ENCODE data around the gene NSMCE1.

Gene NSMCE1

GRCh38 chr16:27310576-27311447 lies 42.2 kb upstream of the NSMCE1 start:
- TF ChIP-seq GATA1 (IDR thresholded peaks at IDR 0.05; ENCODE audit: low read depth, low read length) (no peak), POLR2A (IDR thresholded peaks at IDR 0.05; ENCODE audit: low read length) (no peak)
- DNase-seq, result no peak

- TF ChIP-seq GATA1 (IDR thresholded peaks at IDR 0.05; ENCODE audit: low read depth, low read length), result no peak
- TF ChIP-seq POLR2A (IDR thresholded peaks at IDR 0.05; ENCODE audit: low read length), result no peak
- no peak for DNase-seq
These were observed 40.2 kb upstream of the NSMCE1 start for GRCh38 chr16:27308792-27309191.

- no peak for DNase-seq
- no peak for TF ChIP-seq POLR2A (IDR thresholded peaks at IDR 0.05; ENCODE audit: low read length)
- no peak for TF ChIP-seq GATA1 (IDR thresholded peaks at IDR 0.05; ENCODE audit: low read depth, low read length)
These were observed 37.4 kb upstream of the NSMCE1 start for GRCh38 chr16:27305839-27306442.

GRCh38 chr16:27304881-27305745 lies 36.5 kb upstream of the NSMCE1 start:
- TF ChIP-seq GATA1 (IDR thresholded peaks at IDR 0.05; ENCODE audit: low read depth, low read length), result no peak
- no peak for TF ChIP-seq POLR2A (IDR thresholded peaks at IDR 0.05; ENCODE audit: low read length)
- DNase-seq, result no peak

GRCh38 chr16:27304102-27304501 lies 35.5 kb upstream of the NSMCE1 start:
- no peak for DNase-seq
- TF ChIP-seq POLR2A (IDR thresholded peaks at IDR 0.05; ENCODE audit: low read length), result no peak
- TF ChIP-seq GATA1 (IDR thresholded peaks at IDR 0.05; ENCODE audit: low read depth, low read length), result no peak

GRCh38 chr16:27303256-27304100 lies 34.9 kb upstream of the NSMCE1 start:
- TF ChIP-seq POLR2A (IDR thresholded peaks at IDR 0.05; ENCODE audit: low read length) (no peak), GATA1 (IDR thresholded peaks at IDR 0.05; ENCODE audit: low read depth, low read length) (no peak)
- no peak for DNase-seq

- TF ChIP-seq POLR2A (IDR thresholded peaks at IDR 0.05; ENCODE audit: low read length) (no peak), GATA1 (IDR thresholded peaks at IDR 0.05; ENCODE audit: low read depth, low read length) (no peak)
- DNase-seq, result no peak
These were observed 33.6 kb upstream of the NSMCE1 start for GRCh38 chr16:27302126-27302525.

GRCh38 chr16:27301236-27301861 lies 32.8 kb upstream of the NSMCE1 start:
- no peak for DNase-seq
- TF ChIP-seq POLR2A (IDR thresholded peaks at IDR 0.05; ENCODE audit: low read length), result no peak
- TF ChIP-seq GATA1 (IDR thresholded peaks at IDR 0.05; ENCODE audit: low read depth, low read length), result no peak

- DNase-seq, result no peak
- TF ChIP-seq GATA1 (IDR thresholded peaks at IDR 0.05; ENCODE audit: low read depth, low read length) (no peak), POLR2A (IDR thresholded peaks at IDR 0.05; ENCODE audit: low read length) (no peak)
These were observed 29.6 kb upstream of the NSMCE1 start for GRCh38 chr16:27298132-27298531.

GRCh38 chr16:27293343-27293742 lies 24.8 kb upstream of the NSMCE1 start:
- TF ChIP-seq POLR2A (IDR thresholded peaks at IDR 0.05; ENCODE audit: low read length) (no peak), GATA1 (IDR thresholded peaks at IDR 0.05; ENCODE audit: low read depth, low read length) (no peak)
- no peak for DNase-seq

GRCh38 chr16:27291722-27292240 lies 23.2 kb upstream of the NSMCE1 start:
- TF ChIP-seq GATA1 (IDR thresholded peaks at IDR 0.05; ENCODE audit: low read depth, low read length), result no peak
- TF ChIP-seq POLR2A (IDR thresholded peaks at IDR 0.05; ENCODE audit: low read length), result no peak
- no peak for DNase-seq

- TF ChIP-seq GATA1 (IDR thresholded peaks at IDR 0.05; ENCODE audit: low read depth, low read length) (no peak), POLR2A (IDR thresholded peaks at IDR 0.05; ENCODE audit: low read length) (no peak)
These were observed 22.5 kb upstream of the NSMCE1 start for GRCh38 chr16:27291106-27291505.

More at GRCh38 chr16:27291106-27291505, 22.5 kb upstream of the NSMCE1 start:
- no peak for DNase-seq
